ENCODE measurements around the gene TDRD12.

DNA sequence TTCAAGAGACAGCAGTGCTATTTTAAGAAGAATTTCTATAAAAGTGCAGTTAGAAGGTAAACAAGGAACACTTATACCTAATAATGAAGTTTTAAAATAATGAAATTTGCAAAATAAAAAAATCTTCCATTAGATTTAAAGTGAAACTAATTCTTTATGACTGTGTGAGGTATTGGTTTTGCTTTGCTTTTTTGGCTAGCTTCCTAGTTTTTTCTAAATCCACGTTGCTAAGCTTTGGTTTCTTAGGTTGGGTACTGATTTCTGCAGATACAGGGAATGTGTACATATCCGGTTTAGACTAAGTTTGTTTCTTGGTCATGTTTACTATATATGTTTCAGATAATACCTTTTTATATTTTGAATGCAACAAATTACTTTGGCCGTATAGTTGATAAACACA is 90.2 kb downstream of the TDRD12 start:
- TF ChIP-seq POLR2A (IDR thresholded peaks at IDR 0.05), result no peak
- TF ChIP-seq, protein P1, sequence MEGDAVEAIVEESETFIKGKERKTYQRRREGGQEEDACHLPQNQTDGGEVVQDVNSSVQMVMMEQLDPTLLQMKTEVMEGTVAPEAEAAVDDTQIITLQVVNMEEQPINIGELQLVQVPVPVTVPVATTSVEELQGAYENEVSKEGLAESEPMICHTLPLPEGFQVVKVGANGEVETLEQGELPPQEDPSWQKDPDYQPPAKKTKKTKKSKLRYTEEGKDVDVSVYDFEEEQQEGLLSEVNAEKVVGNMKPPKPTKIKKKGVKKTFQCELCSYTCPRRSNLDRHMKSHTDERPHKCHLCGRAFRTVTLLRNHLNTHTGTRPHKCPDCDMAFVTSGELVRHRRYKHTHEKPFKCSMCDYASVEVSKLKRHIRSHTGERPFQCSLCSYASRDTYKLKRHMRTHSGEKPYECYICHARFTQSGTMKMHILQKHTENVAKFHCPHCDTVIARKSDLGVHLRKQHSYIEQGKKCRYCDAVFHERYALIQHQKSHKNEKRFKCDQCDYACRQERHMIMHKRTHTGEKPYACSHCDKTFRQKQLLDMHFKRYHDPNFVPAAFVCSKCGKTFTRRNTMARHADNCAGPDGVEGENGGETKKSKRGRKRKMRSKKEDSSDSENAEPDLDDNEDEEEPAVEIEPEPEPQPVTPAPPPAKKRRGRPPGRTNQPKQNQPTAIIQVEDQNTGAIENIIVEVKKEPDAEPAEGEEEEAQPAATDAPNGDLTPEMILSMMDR (IDR thresholded peaks at IDR 0.05), result no peak

Measured in heart left ventricle (tissue), 13 donors.